H1 (cell line): ENCODE results near the gene TMCC1. TPM values are rescaled to one million over a fixed set of nuclear protein-coding genes. Genes with fewer than 3 reads are reported as not detected.

Experiments used
- CTCF ChIA-PET: fragments of 300-600 bp; sonication (Branson Sonifier 250); formaldehyde crosslinking; loops from one replicate; lab custom pipeline; 2021; ENCODE audit not compliant: partially characterized antibody; lab: Charles Lee
- POLR2A ChIA-PET: fragments of 300-600 bp; sonication (Branson Sonifier 250); formaldehyde crosslinking; loops from one replicate; lab custom pipeline; 2021; ENCODE audit warnings: inconsistent platforms; ENCODE audit not compliant: partially characterized antibody; lab: Charles Lee
- DNase-seq, 2 experiments: peaks; one replicate each; pipeline versions ENCODE4 v3.0.0 to v3.0.0-alpha.2; 2010 to 2022; ENCODE audit warnings: low spot score in 2 of 2, low read depth in 1 of 2, mixed read lengths in 1 of 2
- FAIRE-seq: peaks from 2 replicates; lab custom pipeline; 2011; peaks lifted over from hg19 to GRCh38; lab: Jason Lieb, UNC
- H2AFZ ChIP-seq: 2 replicates; pipeline ENCODE4 v1.8.1; 2012; ENCODE audit warnings: low read length, inconsistent platforms
- H2AK5ac ChIP-seq: 2 replicates; pipeline ENCODE4 v1.6.1; 2013; ENCODE audit warnings: low read depth, low read length
- H2BK120ac ChIP-seq: replicated peaks from 2 replicates; pipeline ENCODE3; 2013; ENCODE audit warnings: low read depth, low read length, inconsistent platforms
- H2BK12ac ChIP-seq: 2 replicates; pipeline ENCODE4 v1.6.1; 2013; ENCODE audit warnings: low read depth, low read length
- H2BK15ac ChIP-seq: 2 replicates; pipeline ENCODE4 v1.6.1; 2013; ENCODE audit warnings: low read length
- H2BK20ac ChIP-seq: 2 replicates; pipeline ENCODE4 v1.6.1; 2013; ENCODE audit warnings: low read length
- H2BK5ac ChIP-seq: 2 replicates; pipeline ENCODE4 v1.6.1; 2013; ENCODE audit warnings: low read depth, low read length
- H3K14ac ChIP-seq: 2 replicates; pipeline ENCODE4 v1.6.1; 2013; ENCODE audit warnings: inconsistent platforms; ENCODE audit not compliant: insufficient read length
- H3K18ac ChIP-seq: 2 replicates; pipeline ENCODE4 v1.6.1; 2013; ENCODE audit warnings: low read length; ENCODE audit errors: extremely low read depth
- H3K23ac ChIP-seq: 2 replicates; pipeline ENCODE4 v1.6.1; 2013; ENCODE audit warnings: inconsistent platforms; ENCODE audit not compliant: insufficient read length
- H3K23me2 ChIP-seq: 2 replicates; pipeline ENCODE4 v1.6.1; 2013; ENCODE audit warnings: low read depth, low read length
- H3K27ac ChIP-seq: 2 replicates; pipeline ENCODE4 v1.6.1; 2011; ENCODE audit warnings: low read depth, low read length, inconsistent platforms
- H3K27me3 ChIP-seq, 4 experiments: replicated peaks in 1 of 4; 1 replicate in 1 of 4; 2 replicates in 3 of 4; pipeline versions ENCODE4 v1.6.1 to v1.8.1; 2011 to 2013; ENCODE audit warnings: low read length in 3 of 4, mild to moderate bottlenecking in 3 of 4, inconsistent platforms in 2 of 4, mixed read lengths in 2 of 4, moderate library complexity in 1 of 4; ENCODE audit not compliant: control insufficient read depth in 3 of 4, insufficient read depth in 3 of 4; ENCODE audit errors: extremely low read depth in 1 of 4
- H3K36me3 ChIP-seq, 4 experiments: 2 replicates each; pipeline versions ENCODE4 v1.6.1 to v1.8.1; 2011 to 2013; ENCODE audit warnings: mild to moderate bottlenecking in 4 of 4, low read length in 3 of 4, moderate library complexity in 2 of 4, control low read depth in 1 of 4, inconsistent platforms in 1 of 4; ENCODE audit not compliant: insufficient read depth in 4 of 4, control insufficient read depth in 2 of 4
- H3K4ac ChIP-seq: replicated peaks from 2 replicates; pipeline ENCODE3; 2013; ENCODE audit warnings: low read length, low read depth, mixed read lengths, inconsistent platforms; ENCODE audit not compliant: insufficient read length
- H3K4me1 ChIP-seq, 4 experiments: replicated peaks in 1 of 4; 1 replicate in 1 of 4; 2 replicates in 3 of 4; pipeline versions ENCODE4 v1.6.1 to v1.8.1; 2011 to 2013; ENCODE audit warnings: low read length in 3 of 4, inconsistent platforms in 2 of 4, mixed read lengths in 1 of 4; ENCODE audit not compliant: insufficient read depth in 4 of 4, control insufficient read depth in 3 of 4
- H3K4me2 ChIP-seq, 2 experiments: 2 replicates each; pipeline versions ENCODE4 v1.6.1 to v1.8.1; 2011 to 2013; ENCODE audit warnings: low read depth in 2 of 2, low read length in 2 of 2, control low read depth in 1 of 2, inconsistent platforms in 1 of 2, mild to moderate bottlenecking in 1 of 2; ENCODE audit not compliant: insufficient read depth in 1 of 2
- H3K4me3 ChIP-seq, 4 experiments: fragments of 200-600, 300-600 bp in 1 of 4; sonication (generic), shearing (Covaris generic), sonication (Bioruptor Twin) in 1 of 4; 2 replicates each; pipeline versions ENCODE4 v1.5.1 to v1.8.1; 2011 to 2016; ENCODE audit warnings: low read length in 4 of 4, low read depth in 3 of 4, control low read depth in 2 of 4, inconsistent platforms in 2 of 4, mild to moderate bottlenecking in 2 of 4, mixed read lengths in 1 of 4, moderate library complexity in 1 of 4; ENCODE audit not compliant: insufficient read depth in 2 of 4; ENCODE audit errors: extremely low read depth in 1 of 4
- H3K56ac ChIP-seq: replicated peaks from 2 replicates; pipeline ENCODE3; 2013; ENCODE audit warnings: low read depth, mild to moderate bottlenecking, mixed read lengths, low read length, inconsistent platforms; ENCODE audit not compliant: insufficient read length
- H3K79me1 ChIP-seq: 2 replicates; pipeline ENCODE4 v1.6.1; 2013; ENCODE audit warnings: low read depth, low read length, control low read depth
- H3K79me2 ChIP-seq, 2 experiments: 2 replicates each; pipeline versions ENCODE4 v1.6.1 to v1.8.1; 2012 to 2013; ENCODE audit warnings: low read length in 2 of 2, mild to moderate bottlenecking in 2 of 2, inconsistent platforms in 1 of 2; ENCODE audit not compliant: insufficient read depth in 2 of 2, control insufficient read depth in 1 of 2
- H3K9ac ChIP-seq, 4 experiments: replicated peaks in 1 of 4; 1 replicate in 1 of 4; 2 replicates in 3 of 4; pipeline versions ENCODE4 v1.6.1 to v1.8.1; 2011 to 2013; ENCODE audit warnings: low read depth in 3 of 4, low read length in 3 of 4, control low read depth in 2 of 4, mild to moderate bottlenecking in 2 of 4, moderate library complexity in 2 of 4, inconsistent platforms in 1 of 4; ENCODE audit errors: extremely low read depth in 1 of 4
- H3K9me3 ChIP-seq, 2 experiments: 2 replicates each; pipeline versions ENCODE4 v1.6.1 to v1.8.1; 2012 to 2013; ENCODE audit warnings: mild to moderate bottlenecking in 2 of 2, moderate library complexity in 2 of 2, control low read depth in 1 of 2, inconsistent platforms in 1 of 2, low read depth in 1 of 2, low read length in 1 of 2, mixed read lengths in 1 of 2; ENCODE audit not compliant: insufficient read depth in 2 of 2
- H4K20me1 ChIP-seq, 2 experiments: replicated peaks in 1 of 2; 2 replicates each; pipeline versions ENCODE3 to v1.8.1; 2011 to 2013; ENCODE audit warnings: inconsistent platforms in 2 of 2, low read length in 2 of 2, mild to moderate bottlenecking in 1 of 2; ENCODE audit not compliant: insufficient read depth in 2 of 2, control insufficient read depth in 1 of 2
- H4K5ac ChIP-seq: 2 replicates; pipeline ENCODE4 v1.6.1; 2013; ENCODE audit warnings: low read length, low read depth, mixed read lengths, inconsistent platforms; ENCODE audit not compliant: insufficient read length
- H4K8ac ChIP-seq: 2 replicates; pipeline ENCODE4 v1.8.0; 2013; ENCODE audit warnings: mild to moderate bottlenecking, moderate library complexity, low read length, inconsistent platforms; ENCODE audit not compliant: insufficient read depth; ENCODE audit errors: extremely low read depth
- H4K91ac ChIP-seq: replicated peaks from 2 replicates; pipeline ENCODE3; 2013; ENCODE audit warnings: low read length, mixed read lengths, inconsistent platforms; ENCODE audit not compliant: insufficient read length
- BRCA1 ChIP-seq: IDR thresholded peaks from 2 replicates; pipeline ENCODE4 v1.6.1; 2012; ENCODE audit warnings: low read depth, low read length, improper control_type of control experiment
- CHD2 ChIP-seq: IDR thresholded peaks from 2 replicates; pipeline ENCODE4 v1.6.1; 2012; ENCODE audit warnings: low read length, improper control_type of control experiment
- EZH2 ChIP-seq: fragments of 200-600 bp; sonication (generic); IDR thresholded peaks from 2 replicates; pipeline ENCODE4 v1.7.1; 2012; ENCODE audit warnings: low read depth, mild to moderate bottlenecking, moderate library complexity, low read length, inconsistent platforms; ENCODE audit not compliant: severe bottlenecking
- HDAC2 ChIP-seq, 2 experiments: fragments of 300-600 bp in 1 of 2; sonication (generic) in 1 of 2; IDR thresholded peaks; 2 replicates each; pipeline ENCODE4 v1.6.1; 2011 to 2012; ENCODE audit warnings: low read depth in 2 of 2, low read length in 2 of 2, mild to moderate bottlenecking in 2 of 2, moderate library complexity in 2 of 2, borderline replicate concordance in 1 of 2, inconsistent platforms in 1 of 2
- KDM5A ChIP-seq: fragments of 200-600 bp; IDR thresholded peaks from 2 replicates; pipeline ENCODE4 v1.7.1; 2012; ENCODE audit warnings: mild to moderate bottlenecking, low read length, inconsistent platforms, mixed read lengths
- POU5F1 ChIP-seq: IDR thresholded peaks from 2 replicates; pipeline ENCODE4 v1.6.1; 2011; ENCODE audit warnings: low read depth, mild to moderate bottlenecking, low read length, moderate library complexity
- SP1 ChIP-seq: IDR thresholded peaks from 2 replicates; pipeline ENCODE4 v1.6.1; 2011; ENCODE audit warnings: low read depth, low read length
- SRF ChIP-seq: IDR thresholded peaks from 2 replicates; pipeline ENCODE4 v1.6.1; 2011; ENCODE audit warnings: mild to moderate bottlenecking, low read depth, low read length, moderate library complexity
- SUZ12 ChIP-seq: fragments of 200-600 bp; sonication (generic); IDR thresholded peaks from 2 replicates; pipeline ENCODE4 v1.6.1; 2012; ENCODE audit warnings: mild to moderate bottlenecking, inconsistent platforms, low read length, moderate library complexity, mixed read lengths
- TCF12 ChIP-seq: IDR thresholded peaks from 2 replicates; pipeline ENCODE4 v1.6.1; 2011; ENCODE audit warnings: low read depth, mild to moderate bottlenecking, low read length
- ZNF274 ChIP-seq: IDR thresholded peaks from 2 replicates; pipeline ENCODE4 v1.7.0; 2012; ENCODE audit warnings: low read length, borderline replicate concordance; ENCODE audit errors: extremely low read depth
- WGBS, 2 experiments: shearing (Covaris generic) in 1 of 2; methylation state at CpG; one replicate each; pipeline versions ENCODE4 v1.1.6 to v1.1.7; 2013 to 2015; ENCODE audit warnings: low lambda C conversion rate in 2 of 2, mixed read lengths in 2 of 2, inconsistent platforms in 1 of 2, low coverage in 1 of 2, missing lambda C conversion rate in 1 of 2; ENCODE audit not compliant: insufficient replicate concordance in 2 of 2, insufficient coverage in 1 of 2, insufficient read length in 1 of 2; ENCODE audit errors: extremely low coverage in 1 of 2, missing lambda C conversion rate in 1 of 2; 5-methylcytosine and 5-hydroxymethylcytosine counted together
- polyA plus RNA-seq, 7 experiments: library from polyadenylated mRNA; depleted of rRNA in 3 of 7; stranded (reverse) in 5 of 7; unstranded in 2 of 7; fragments of >200 nt in 5 of 7; fragments of 200-250 nt in 2 of 7; gene quantifications; 1 replicate in 5 of 7; 2 replicates in 1 of 7; 4 replicates in 1 of 7; pipeline versions ENCODE4 v1.2.1 to v1.2.3, GENCODE V29; 2011 to 2013; ENCODE audit warnings: missing spikeins in 2 of 7, mixed read lengths in 2 of 7
- total RNA-seq: library from RNA; stranded (reverse); fragmentation: NEBNext Ultra II Directional; extraction: Animal tissue kit (Norgen Biotek cat#: 25700); gene quantifications from 2 replicates; pipeline ENCODE4 v1.2.1, GENCODE V29; 2021
- TF ChIP-seq, protein P1 (sequence below): IDR thresholded peaks from 2 replicates; pipeline ENCODE4 v1.6.1; 2011; ENCODE audit warnings: low read depth, mild to moderate bottlenecking, low read length; ENCODE audit not compliant: insufficient read depth

TMCC1 gene
- total and polyA plus RNA-seq, 2 of the 8 experiments (the other 6 are each of a cell fraction or from before 2014, with no cell fraction given): 10.4 to 27.1 TPM

DNA sequence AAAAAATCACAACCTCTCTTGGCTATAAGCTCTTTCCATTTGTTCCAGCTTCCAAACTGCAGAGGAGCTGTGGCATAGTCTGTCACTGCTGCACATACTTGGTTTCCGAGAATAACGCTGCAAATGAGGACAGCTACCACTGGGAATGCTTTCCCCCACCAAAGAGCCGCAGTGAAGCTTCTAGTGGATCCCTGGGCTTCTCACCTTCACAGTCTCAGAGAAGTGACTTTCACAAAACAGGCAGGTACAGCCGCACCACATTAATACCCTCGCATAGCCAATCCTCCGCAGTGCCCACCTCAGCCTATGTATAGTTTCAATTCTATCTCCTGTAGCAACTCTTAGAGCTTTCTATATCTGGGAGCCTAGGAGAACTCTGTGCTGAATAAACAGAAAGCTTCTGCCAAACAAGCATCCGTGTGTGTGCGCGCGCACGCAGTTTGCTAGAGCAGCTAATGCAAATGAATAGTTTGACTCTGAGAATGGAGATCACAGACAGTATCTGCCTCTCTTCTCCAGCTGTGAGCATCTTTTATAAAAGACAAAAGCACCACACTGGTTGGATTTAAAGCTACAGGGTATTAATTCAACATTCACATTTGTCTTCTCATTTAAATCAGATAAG lies 205.1 kb downstream of the TMCC1 start:
- ChIA-PET POLR2A (interaction anchor here (0.7 kb wide), 1 partner anchor 41 kb away, joined by 4 read pairs; no protein-coding TSS in a partner anchor), CTCF (interaction anchor here (0.9 to 2.0 kb wide), 6 partner anchors 15 to 141 kb away, joined by 3 to 7 read pairs (median 4); no protein-coding TSS in a partner anchor)
- peak overlapping the region; percentile 47; the same call in 1 of the 2 replicates for H3K27ac ChIP-seq
- no peak overlapping the region for H4K8ac ChIP-seq
- H3K9me3 ChIP-seq: no peaks in the 10 kb centered on the region
- peak overlapping the region; percentile 36 to 58 (median 42) for H3K4me3 ChIP-seq
- no peaks in the 10 kb centered on the region; the same call in 1 of the 2 replicates for H3K79me1 ChIP-seq
- 7% methylated on average over 11 of the region's 11 CpGs; no CpG with 5 or more reads in 1 of the 2 experiments for WGBS, 2 experiments
- H3K4me2 ChIP-seq: peak overlapping the region; percentile 85 to 96
- peak overlapping the region; percentile 81 for H2BK120ac ChIP-seq
- H2BK12ac ChIP-seq: no peak overlapping the region
- no peak overlapping the region; a peak in 2 of 7 replicates for H3K9ac ChIP-seq
- H2BK20ac ChIP-seq: no peak overlapping the region
- no peak overlapping the region for H3K14ac ChIP-seq
- no peaks in the 10 kb centered on the region for H3K36me3 ChIP-seq
- DNase-seq (peak; percentile 19 to 75), FAIRE-seq (peak; percentile 98)
- H4K20me1 ChIP-seq: no peaks in the 10 kb centered on the region
- peaks cover 0 to 36% of the 10 kb centered on the region in 2 experiments; a peak in 2 of 4 replicates for H3K79me2 ChIP-seq
- H3K56ac ChIP-seq: no peak overlapping the region
- H3K4ac ChIP-seq: no peak overlapping the region
- H2AK5ac ChIP-seq: no peak overlapping the region
- H3K18ac ChIP-seq: peak overlapping the region; percentile 90; the same call in 1 of the 2 replicates
- peaks cover 4 to 25% (median 9%) of the 10 kb centered on the region in 4 experiments for H3K4me1 ChIP-seq
- no peak overlapping the region for H2AFZ ChIP-seq
- H3K27me3 ChIP-seq: no peaks in the 10 kb centered on the region
- H4K5ac ChIP-seq: peak overlapping the region; percentile 56
- peak overlapping the region; percentile 91 for H4K91ac ChIP-seq
- H2BK15ac ChIP-seq: no peak overlapping the region
- H2BK5ac ChIP-seq: no peak overlapping the region
- H3K23ac ChIP-seq: no peak overlapping the region
- peaks cover 5% of the 10 kb centered on the region for H3K23me2 ChIP-seq
- TF ChIP-seq HDAC2 (IDR thresholded peaks at IDR 0.05; ENCODE audit: borderline replicate concordance in 1 of 2, low read depth in 2 of 2, low read length in 2 of 2) (peak in 1 of 2 experiments; percentile 77; a peak in 1 of 4 replicates), SRF (no peak), TCF12 (no peak), SP1 (peak; percentile 25; the same call in 1 of the 2 replicates), CHD2 (no peak), EZH2 (no peak), SUZ12 (no peak), BRCA1 (no peak), ZNF274 (no peak), POU5F1 (no peak), KDM5A (no peak)
- TF ChIP-seq, protein P1, sequence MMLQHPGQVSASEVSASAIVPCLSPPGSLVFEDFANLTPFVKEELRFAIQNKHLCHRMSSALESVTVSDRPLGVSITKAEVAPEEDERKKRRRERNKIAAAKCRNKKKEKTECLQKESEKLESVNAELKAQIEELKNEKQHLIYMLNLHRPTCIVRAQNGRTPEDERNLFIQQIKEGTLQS: no peak
